GM19463 (cell line): ENCODE data around the gene DNMBP.
"Not testable (repeated sequence)": the region's sequence is repeated elsewhere in the genome, so short reads cannot be mapped to it uniquely, and the experiment has no call there.

Source experiments
- ATAC-seq: cut with Tn5 transposase; IDR thresholded peaks from one replicate; pipeline ENCODE4 v1.9.1; 2021; ENCODE audit warnings: mild to moderate bottlenecking, moderate library complexity; ENCODE audit not compliant: unreplicated experiment

DNMBP gene

DNA sequence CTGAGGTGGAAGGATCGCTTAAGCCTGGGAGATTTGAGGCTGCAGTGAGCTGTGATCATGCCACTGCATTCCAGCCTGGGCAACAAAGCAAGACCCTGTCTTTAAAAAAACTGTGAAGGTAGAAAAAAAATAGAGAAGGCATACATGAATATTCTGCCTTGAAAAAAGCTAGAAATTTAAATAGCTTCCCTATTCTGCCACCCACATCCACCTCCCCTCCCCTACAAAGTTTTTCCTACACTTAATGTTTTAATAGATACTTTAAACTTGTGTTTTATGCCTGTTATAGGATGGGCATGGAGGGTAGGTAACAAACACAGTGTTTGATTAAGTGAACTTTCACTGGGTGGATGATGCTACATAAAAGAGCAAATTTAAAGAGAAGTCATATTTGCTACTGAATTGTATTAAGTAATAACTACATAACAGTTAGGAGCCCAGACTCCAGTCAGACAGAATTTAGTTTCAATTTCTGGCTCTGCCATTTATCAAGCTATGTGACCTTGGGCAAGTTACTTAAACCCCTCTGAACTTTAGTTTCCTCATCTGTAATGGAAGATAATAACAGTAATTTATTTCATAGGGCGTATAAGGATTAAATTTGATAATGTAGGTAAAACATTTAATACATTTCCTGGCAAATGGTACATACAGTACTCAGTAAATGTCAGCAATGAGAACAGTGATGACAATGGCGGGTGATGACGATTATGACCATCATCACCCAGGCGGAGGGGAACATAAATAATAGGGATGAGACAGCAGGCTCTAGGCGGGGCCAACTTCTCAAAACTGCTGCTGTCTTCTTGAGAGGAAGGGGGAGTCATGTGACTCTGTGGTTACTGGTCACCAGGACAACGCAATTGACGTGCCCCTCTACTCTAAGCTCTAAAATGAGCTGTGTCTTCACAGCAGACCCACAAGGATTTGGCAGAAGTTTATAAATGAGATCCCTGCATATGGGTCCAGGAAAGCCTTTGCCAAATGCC is 15.8 kb downstream of the DNMBP start:
- peak; percentile 97 for ATAC-seq

DNA sequence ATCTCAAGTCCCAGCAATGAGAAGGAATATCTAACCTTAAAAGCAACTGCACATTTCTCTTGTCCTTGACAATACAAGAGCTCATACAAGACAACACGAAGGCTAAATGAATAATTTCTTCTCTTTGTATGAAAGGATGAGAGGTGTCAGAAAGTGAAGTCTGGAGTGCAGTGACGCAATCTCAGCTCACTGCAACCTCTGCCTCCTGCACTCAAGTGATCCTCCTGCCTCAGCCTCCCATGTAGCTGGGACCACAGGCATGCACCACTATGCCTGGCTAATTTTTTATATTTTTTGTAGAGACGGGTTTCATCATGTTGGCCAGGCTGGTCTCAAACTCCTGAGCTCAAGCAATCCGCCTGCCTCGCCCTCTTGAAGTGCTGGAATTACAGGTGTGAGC is 24.1 kb downstream of the DNMBP start:
- ATAC-seq: not testable (repeated sequence)

- ATAC-seq: no peak
Measured at GRCh38 chr10:99984211-99985034, 25.3 kb downstream of the DNMBP start.

DNA sequence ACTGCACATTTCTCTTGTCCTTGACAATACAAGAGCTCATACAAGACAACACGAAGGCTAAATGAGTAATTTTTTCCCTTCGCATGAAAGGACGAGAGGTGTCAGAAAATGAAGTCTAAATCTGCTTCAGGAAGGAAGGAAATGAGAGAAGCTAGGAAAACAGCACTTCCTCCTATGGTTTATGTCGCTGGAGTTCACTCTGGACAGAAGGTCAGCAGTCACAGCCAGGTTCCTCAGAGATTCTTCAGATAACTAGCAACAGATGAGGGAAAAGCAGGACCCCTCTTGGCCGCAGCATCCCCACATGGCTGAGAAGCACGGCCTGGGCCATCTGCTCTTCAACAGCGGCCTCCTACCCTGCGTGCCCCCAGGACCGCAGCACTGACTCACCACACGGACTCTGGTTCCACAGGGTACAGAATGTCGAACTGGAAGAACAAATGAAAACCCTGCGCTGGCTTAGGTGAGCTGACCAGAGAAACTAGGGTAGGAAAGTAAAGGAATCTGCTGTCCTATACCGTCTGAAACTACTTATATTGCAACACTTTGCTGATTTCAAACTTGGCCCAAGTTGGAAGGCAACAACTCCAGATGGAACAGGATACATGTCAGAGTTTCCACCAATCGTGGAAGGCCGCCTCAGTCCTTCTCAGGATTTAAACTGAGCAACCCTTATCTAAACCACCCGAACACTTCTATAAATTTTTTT is 26.3 kb downstream of the DNMBP start:
- ATAC-seq: no peak

GRCh38 chr10:99982728-99983127 is 27.0 kb downstream of the DNMBP start:
- no peak for ATAC-seq

- no peak for ATAC-seq
Measured at GRCh38 chr10:99981581-99982199, 28.1 kb downstream of the DNMBP start.

- ATAC-seq: no peak
Measured at GRCh38 chr10:99979066-99979685, 30.6 kb downstream of the DNMBP start.

- ATAC-seq: no peak
Measured at GRCh38 chr10:99977916-99978315, 31.8 kb downstream of the DNMBP start.

GRCh38 chr10:99976886-99977665 is 32.7 kb downstream of the DNMBP start:
- ATAC-seq: no peak

DNA sequence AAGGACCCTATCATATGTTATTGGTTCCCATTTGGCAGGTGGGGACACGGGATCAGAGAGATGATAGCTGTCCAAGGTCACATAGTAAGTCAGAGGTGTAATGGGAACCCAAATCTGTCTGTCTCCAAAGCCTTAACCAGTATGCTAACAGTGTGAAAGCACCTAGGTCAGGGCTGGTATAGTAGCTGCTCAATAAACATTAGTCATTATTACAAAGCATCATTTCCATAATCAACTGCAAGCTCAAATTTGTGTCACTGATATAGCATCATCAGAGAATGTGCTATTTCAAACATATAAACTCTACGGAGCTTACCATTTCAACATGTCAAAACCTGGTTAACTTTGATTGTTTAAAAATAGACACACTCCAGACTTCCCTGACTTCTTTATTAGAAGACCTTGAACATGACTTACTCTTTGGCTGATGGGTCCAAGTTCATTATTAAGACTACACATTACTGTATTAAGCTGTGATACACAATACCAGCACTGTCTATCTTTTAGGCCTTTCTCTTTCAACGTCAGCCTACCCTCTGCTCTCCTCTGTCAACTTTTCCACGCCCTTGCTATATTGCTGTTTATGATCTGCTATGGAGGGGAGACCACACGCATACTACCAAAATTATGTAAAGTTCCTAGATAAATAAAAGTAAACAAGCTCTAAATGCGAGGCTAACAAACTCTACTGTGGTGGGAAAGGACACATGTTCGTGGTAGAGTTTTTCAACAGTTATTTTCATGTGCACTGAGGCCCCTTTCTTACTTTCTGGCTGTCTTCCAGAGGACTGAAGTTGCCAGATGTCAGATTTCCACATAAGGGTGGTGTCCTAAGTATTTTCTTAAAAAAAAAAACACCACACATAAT is 33.6 kb downstream of the DNMBP start:
- no peak for ATAC-seq

DNA sequence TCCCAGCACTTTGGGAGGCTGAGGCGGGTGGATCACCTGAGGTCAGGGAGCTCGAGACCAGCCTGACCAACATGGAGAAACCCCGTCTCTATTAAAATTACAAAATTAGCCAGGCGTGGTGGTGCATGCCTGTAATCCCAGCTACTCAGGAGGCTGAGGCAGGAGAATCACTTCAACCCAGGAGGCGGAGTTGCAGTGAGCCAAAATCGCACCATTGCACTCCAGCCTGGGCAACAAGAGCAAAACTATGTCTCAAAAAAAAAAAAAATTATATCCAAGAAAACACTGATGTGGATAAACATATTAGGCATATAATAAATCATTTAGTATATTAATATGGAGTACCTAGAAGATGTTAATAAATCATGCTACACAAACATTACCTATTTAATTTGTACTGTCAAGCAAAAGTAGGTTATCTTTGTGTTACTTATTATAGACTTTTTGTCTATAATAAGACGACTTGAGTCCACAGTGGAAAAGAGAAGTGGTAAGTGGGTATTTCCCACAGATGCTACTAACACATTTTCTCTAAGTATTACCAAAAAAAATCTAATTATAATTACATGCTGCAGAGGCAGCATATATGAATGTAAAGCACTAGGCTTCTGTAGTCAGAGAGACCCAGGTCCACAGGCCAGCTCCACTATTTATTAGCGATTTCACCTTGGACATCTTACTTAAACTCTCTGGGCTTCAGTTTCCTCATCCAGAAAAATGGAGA is 34.5 kb downstream of the DNMBP start:
- ATAC-seq: no peak

GRCh38 chr10:99973190-99973589 is 36.6 kb downstream of the DNMBP start:
- ATAC-seq: no peak

GRCh38 chr10:99967961-99968360 is 41.8 kb downstream of the DNMBP start:
- no peak for ATAC-seq

- no peak for ATAC-seq
Measured at GRCh38 chr10:99966306-99966705, 43.4 kb downstream of the DNMBP start.

DNA sequence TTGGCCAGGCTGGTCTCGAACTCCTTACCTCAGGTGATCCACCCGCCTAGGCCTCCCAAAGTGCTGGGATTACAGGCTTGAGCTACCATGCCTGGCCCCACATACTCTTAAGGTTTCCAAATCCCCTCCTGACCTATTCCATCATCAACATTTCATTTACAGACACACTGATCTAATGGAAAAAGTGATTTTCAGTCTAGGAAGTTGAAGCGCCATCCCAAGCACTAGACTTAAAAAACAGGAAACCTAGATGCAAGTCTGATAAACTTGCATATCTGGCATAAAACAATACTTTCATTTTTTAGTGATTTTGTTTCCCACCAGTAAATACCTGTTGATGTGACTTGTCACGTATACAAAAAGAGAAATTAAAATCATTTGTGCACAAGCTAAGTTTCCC is 44.0 kb downstream of the DNMBP start:
- no peak for ATAC-seq

GRCh38 chr10:99964791-99965190 is 45.0 kb downstream of the DNMBP start:
- ATAC-seq: no peak

GRCh38 chr10:99963467-99964165 is 46.1 kb downstream of the DNMBP start:
- not testable (repeated sequence) for ATAC-seq
